Left colon (tissue), 2 donors: ENCODE data around the gene SH3BP5. TPM values are rescaled to one million over a fixed set of nuclear protein-coding genes. Genes with fewer than 3 reads are reported as not detected.
"Not testable (repeated sequence)": the region's sequence is repeated elsewhere in the genome, so short reads cannot be mapped to it uniquely, and the experiment has no call there.

ENCODE experiments used
- ATAC-seq: fragments of 200-7000 bp; cut with Tn5 transposase; one replicate; pipeline ENCODE4 v1.9.1; 2020; ENCODE audit warnings: mild to moderate bottlenecking, moderate library complexity
- DNase-seq, 2 donors: peaks; one replicate each; pipeline ENCODE4 v3.0.0-alpha.2; 2020
- intact Hi-C, 2 donors: fragments of 100-400 bp; cut with DNase I in 1 of 2; cut with micrococcal nuclease in 1 of 2; formaldehyde crosslinking; loops; one replicate each; pipeline versions ENCODE4 v1.11.2 to v1.14.0; 2022; cut with DNase I, micrococcal nuclease
- long read RNA-seq: library from polyadenylated mRNA; unstranded; transcript quantifications from one replicate; pipeline ENCODE4 v2.0.0, GENCODE V29; 2021
- total RNA-seq, 2 donors: library from RNA; stranded (reverse); fragmentation: NEBNext Ultra II Directional; extraction: Animal tissue kit (Norgen Biotek cat#: 25700); gene quantifications; one replicate each; pipeline ENCODE4 v1.2.1, GENCODE V29; 2021
- donor health status: DM: no; HTN: no; CAD: no.
- donor health status: DM: yes; HTN: yes; CAD: no.

Gene SH3BP5
- total RNA-seq = 10 to 100 TPM in 1 of 2 donors, 1 to 10 TPM in 1; 7.6 to 12.1 TPM
- long read RNA-seq, transcript SH3BP5-202 (9 exons, 2,822 nt) = major isoform, 15 of 21 reads
- long read RNA-seq, partial matches to known transcripts = 2 of 21 reads
- long read RNA-seq, other reads (novel, unspliced or antisense) = 4 of 21 reads

GRCh38 chr3:15332405-15333098 is at the start of gene SH3BP5:
SH3BP5 (minus strand) TSS chr3:15332586; CDS start chr3:15332408, 178 bp downstream.
- ATAC-seq = peak; percentile 94

GRCh38 chr3:15380980-15381890 is 48.8 kb upstream of the SH3BP5 start:
- DNase-seq = no peak
- intact Hi-C loops = no loop called here
- peak; percentile 76 for ATAC-seq

More at GRCh38 chr3:15332405-15333098, at the start of gene SH3BP5:
- peak; percentile 55 to 81 for DNase-seq
- intact Hi-C loops = loop anchor here (5.0 to 10.0 kb wide), 2 partner anchors 48 to 65 kb away; no protein-coding TSS in a partner anchor

- DNase-seq (peak; percentile 95 to 96), ATAC-seq (peak; percentile 91)
- intact Hi-C loops = loop anchor here in 1 of 2 donors (5.0 kb wide), 1 partner anchor 111 kb away; no protein-coding TSS in a partner anchor
Measured at GRCh38 chr3:15377961-15378791, 45.8 kb upstream of the SH3BP5 start.

- ATAC-seq = no peak
- no peak for DNase-seq
- intact Hi-C loops = loop anchor here in 1 of 2 donors (5.0 kb wide), 1 partner anchor 108 kb away; no protein-coding TSS in a partner anchor
Measured at GRCh38 chr3:15375461-15376000, 43.1 kb upstream of the SH3BP5 start.

- intact Hi-C loops = no loop called here
- no peak for ATAC-seq
- no peak for DNase-seq
Measured at GRCh38 chr3:15372918-15373317, 40.5 kb upstream of the SH3BP5 start.

- DNase-seq = no peak
- intact Hi-C loops = no loop called here
- no peak for ATAC-seq
Measured at GRCh38 chr3:15368561-15369135, 36.3 kb upstream of the SH3BP5 start.

GRCh38 chr3:15367059-15367458 is 34.7 kb upstream of the SH3BP5 start:
- DNase-seq = no peak
- intact Hi-C loops = no loop called here
- ATAC-seq = no peak

- intact Hi-C loops = not testable (repeated sequence)
- peak; percentile 52 to 53 for DNase-seq
- peak; percentile 57 for ATAC-seq
Measured at GRCh38 chr3:15364078-15364477, 31.7 kb upstream of the SH3BP5 start.

- intact Hi-C loops = no loop called here
- ATAC-seq (no peak), DNase-seq (peak in 1 of 2 donors; percentile 15)
Measured at GRCh38 chr3:15361494-15362214, 29.3 kb upstream of the SH3BP5 start.

GRCh38 chr3:15360788-15361493 is 28.6 kb upstream of the SH3BP5 start:
- ATAC-seq (no peak), DNase-seq (no peak)
- intact Hi-C loops = no loop called here

- ATAC-seq (no peak), DNase-seq (no peak)
- intact Hi-C loops = no loop called here
Measured at GRCh38 chr3:15359677-15360397, 27.5 kb upstream of the SH3BP5 start.

- intact Hi-C loops, DNase-seq, ATAC-seq: not testable (repeated sequence)
Measured at GRCh38 chr3:15356651-15357061, 24.3 kb upstream of the SH3BP5 start.

GRCh38 chr3:15356176-15356575 is 23.8 kb upstream of the SH3BP5 start:
- intact Hi-C loops = no loop called here
- DNase-seq (no peak), ATAC-seq (no peak)

- intact Hi-C loops = no loop called here
- no peak for DNase-seq
- ATAC-seq = no peak
Measured at GRCh38 chr3:15355086-15355485, 22.7 kb upstream of the SH3BP5 start.

- no peak for ATAC-seq
- intact Hi-C loops = no loop called here
- DNase-seq = no peak
Measured at GRCh38 chr3:15354485-15354884, 22.1 kb upstream of the SH3BP5 start.

GRCh38 chr3:15350141-15350540 is 17.8 kb upstream of the SH3BP5 start:
- DNase-seq (no peak), ATAC-seq (no peak)
- intact Hi-C loops = no loop called here
